ENCODE measurements around the gene C14orf180. TPM values are rescaled to one million over a fixed set of nuclear protein-coding genes. Genes with fewer than 3 reads are reported as not detected.
A peak's percentile ranks its signal among the peaks of the same experiment; 100 is the strongest.

C14orf180 gene
- total RNA-seq, 1 donor from 2014 or later: not detected

- Mint-ChIP-seq H3K4me3 (no peak overlapping the region), H3K9me3 (no peaks in the 10 kb centered on the region), H3K27ac (peak overlapping the region; percentile 2), H3K4me1 (peaks cover 7% of the 10 kb centered on the region), H3K36me3 (no peaks in the 10 kb centered on the region), H3K27me3 (ENCODE audit: insufficient read depth, low read depth) (peaks cover 2% of the 10 kb centered on the region)
- Histone ChIP-seq H3K27ac (no peak overlapping the region), H3K9me3 (ENCODE audit: low read depth) (no peaks in the 10 kb centered on the region), H3K79me2 (ENCODE audit: low read depth) (no peaks in the 10 kb centered on the region), H3K27me3 (no peaks in the 10 kb centered on the region), H3K9ac (no peak overlapping the region), H4K20me1 (ENCODE audit: low read depth) (no peaks in the 10 kb centered on the region), H3K36me3 (no peaks in the 10 kb centered on the region), H3F3A (ENCODE audit: low read depth) (no peaks in the 10 kb centered on the region), H3K4me2 (no peak overlapping the region), H3K4me3 (no peak overlapping the region), H2AFZ (replicated peaks) (no peak overlapping the region), H3K4me1 (no peaks in the 10 kb centered on the region)
- TF ChIP-seq CTCF (IDR thresholded peaks at IDR 0.05) (no peak), EZH2phosphoT487 (IDR thresholded peaks at IDR 0.05) (no peak), EZH2 (IDR thresholded peaks at IDR 0.05) (no peak)
- DNase-seq (ENCODE audit: low spot score): no peak
These were observed 35.1 kb upstream of the C14orf180 start for GRCh38 chr14:104544362-104544961.

GRCh38 chr14:104545151-104545941 lies 34.2 kb upstream of the C14orf180 start:
- Histone ChIP-seq H3K4me1 (no peaks in the 10 kb centered on the region), H3K9me3 (ENCODE audit: low read depth) (no peaks in the 10 kb centered on the region), H2AFZ (replicated peaks) (no peak overlapping the region), H3K4me3 (no peak overlapping the region), H3K36me3 (no peaks in the 10 kb centered on the region), H3F3A (ENCODE audit: low read depth) (no peaks in the 10 kb centered on the region), H3K27ac (no peak overlapping the region), H3K27me3 (no peaks in the 10 kb centered on the region), H3K4me2 (no peak overlapping the region), H3K79me2 (ENCODE audit: low read depth) (no peaks in the 10 kb centered on the region), H4K20me1 (ENCODE audit: low read depth) (no peaks in the 10 kb centered on the region), H3K9ac (no peak overlapping the region)
- H3K9me3 Mint-ChIP-seq: no peaks in the 10 kb centered on the region
- H3K27me3 Mint-ChIP-seq (ENCODE audit: insufficient read depth, low read depth): peaks cover 4% of the 10 kb centered on the region
- no peaks in the 10 kb centered on the region for H3K36me3 Mint-ChIP-seq
- no peak for TF ChIP-seq EZH2 (IDR thresholded peaks at IDR 0.05)
- no peak for TF ChIP-seq CTCF (IDR thresholded peaks at IDR 0.05)
- TF ChIP-seq EZH2phosphoT487 (IDR thresholded peaks at IDR 0.05): no peak
- no peak overlapping the region for H3K4me3 Mint-ChIP-seq
- H3K27ac Mint-ChIP-seq: peak overlapping the region; percentile 2
- DNase-seq (ENCODE audit: low spot score): no peak
- H3K4me1 Mint-ChIP-seq: peaks cover 7% of the 10 kb centered on the region

- DNase-seq (ENCODE audit: low spot score): no peak
- Histone ChIP-seq H3K4me1 (no peaks in the 10 kb centered on the region), H3K27me3 (no peaks in the 10 kb centered on the region), H3K4me2 (no peak overlapping the region), H4K20me1 (ENCODE audit: low read depth) (no peaks in the 10 kb centered on the region), H3K9me3 (ENCODE audit: low read depth) (no peaks in the 10 kb centered on the region), H3K27ac (no peak overlapping the region), H3K9ac (no peak overlapping the region), H3F3A (ENCODE audit: low read depth) (no peaks in the 10 kb centered on the region), H3K79me2 (ENCODE audit: low read depth) (no peaks in the 10 kb centered on the region), H3K4me3 (no peak overlapping the region), H3K36me3 (no peaks in the 10 kb centered on the region), H2AFZ (replicated peaks) (no peak overlapping the region)
- no peaks in the 10 kb centered on the region for H3K36me3 Mint-ChIP-seq
- no peak overlapping the region for H3K4me3 Mint-ChIP-seq
- peaks cover 7% of the 10 kb centered on the region for H3K4me1 Mint-ChIP-seq
- no peaks in the 10 kb centered on the region for H3K9me3 Mint-ChIP-seq
- no peak overlapping the region for H3K27ac Mint-ChIP-seq
- TF ChIP-seq EZH2phosphoT487 (IDR thresholded peaks at IDR 0.05): no peak
- TF ChIP-seq EZH2 (IDR thresholded peaks at IDR 0.05): no peak
- TF ChIP-seq CTCF (IDR thresholded peaks at IDR 0.05): no peak
- peaks cover 5% of the 10 kb centered on the region for H3K27me3 Mint-ChIP-seq (ENCODE audit: insufficient read depth, low read depth)
These were observed 33.5 kb upstream of the C14orf180 start for GRCh38 chr14:104545942-104546501.

Data from neural progenitor cell (in vitro differentiated cells).